Activated CD4-positive, alpha-beta T cell treated with anti-CD3 and anti-CD28 coated beads for 36 hours (primary cell): ENCODE results near the gene CPEB4. TPM values are rescaled to one million over a fixed set of nuclear protein-coding genes. Genes with fewer than 3 reads are reported as not detected.

ENCODE experiments used
- ATAC-seq: fragments of 200-7000 bp; cut with Tn5 transposase; one replicate; pipeline ENCODE4 v1.10.0; 2021; ENCODE audit warnings: mild to moderate bottlenecking, moderate library complexity
- CTCF ChIA-PET: fragments of 350-600 bp; sonication (Branson Sonifier 250); formaldehyde crosslinking; loops from one replicate; lab custom pipeline; 2021; ENCODE audit warnings: antibody characterized with exemption; lab: Charles Lee
- POLR2A ChIA-PET: fragments of 350-600 bp; sonication (Branson Sonifier 250); formaldehyde crosslinking; loops from one replicate; lab custom pipeline; 2021; ENCODE audit warnings: antibody characterized with exemption, inconsistent platforms; lab: Charles Lee
- DNase-seq: peaks from one replicate; pipeline ENCODE4 v3.0.0-alpha.2; 2020
- H3K27ac Mint-ChIP-seq: one replicate; pipeline ENCODE4 v1.8.0; 2021; ENCODE audit warnings: mixed read lengths
- H3K27me3 Mint-ChIP-seq: one replicate; pipeline ENCODE4 v1.8.0; 2021; ENCODE audit warnings: mixed read lengths
- H3K36me3 Mint-ChIP-seq: one replicate; pipeline ENCODE4 v1.8.0; 2021; ENCODE audit warnings: low read depth, mixed read lengths
- H3K4me1 Mint-ChIP-seq: one replicate; pipeline ENCODE4 v1.8.0; 2021; ENCODE audit warnings: mixed read lengths
- H3K4me3 Mint-ChIP-seq: one replicate; pipeline ENCODE4 v1.8.0; 2021; ENCODE audit warnings: mild to moderate bottlenecking, moderate library complexity, mixed read lengths
- H3K9me3 Mint-ChIP-seq: one replicate; pipeline ENCODE4 v1.8.0; 2021; ENCODE audit warnings: low read depth, mixed read lengths
- intact Hi-C, 2 experiments: fragments of 100-400 bp; cut with DNase I in 1 of 2; cut with micrococcal nuclease in 1 of 2; formaldehyde crosslinking; loops; one replicate each; pipeline versions ENCODE4 v1.14.2 to v1.15.1; 2022 to 2024; cut with DNase I, micrococcal nuclease
- total RNA-seq, 2 experiments: library from RNA; stranded (reverse); gene quantifications; one replicate each; pipeline ENCODE4 v1.2.3, GENCODE V29; 2021

CPEB4 gene
- total RNA-seq, 2 experiments from 2014 or later, result 5.6 to 8.3 TPM

DNA sequence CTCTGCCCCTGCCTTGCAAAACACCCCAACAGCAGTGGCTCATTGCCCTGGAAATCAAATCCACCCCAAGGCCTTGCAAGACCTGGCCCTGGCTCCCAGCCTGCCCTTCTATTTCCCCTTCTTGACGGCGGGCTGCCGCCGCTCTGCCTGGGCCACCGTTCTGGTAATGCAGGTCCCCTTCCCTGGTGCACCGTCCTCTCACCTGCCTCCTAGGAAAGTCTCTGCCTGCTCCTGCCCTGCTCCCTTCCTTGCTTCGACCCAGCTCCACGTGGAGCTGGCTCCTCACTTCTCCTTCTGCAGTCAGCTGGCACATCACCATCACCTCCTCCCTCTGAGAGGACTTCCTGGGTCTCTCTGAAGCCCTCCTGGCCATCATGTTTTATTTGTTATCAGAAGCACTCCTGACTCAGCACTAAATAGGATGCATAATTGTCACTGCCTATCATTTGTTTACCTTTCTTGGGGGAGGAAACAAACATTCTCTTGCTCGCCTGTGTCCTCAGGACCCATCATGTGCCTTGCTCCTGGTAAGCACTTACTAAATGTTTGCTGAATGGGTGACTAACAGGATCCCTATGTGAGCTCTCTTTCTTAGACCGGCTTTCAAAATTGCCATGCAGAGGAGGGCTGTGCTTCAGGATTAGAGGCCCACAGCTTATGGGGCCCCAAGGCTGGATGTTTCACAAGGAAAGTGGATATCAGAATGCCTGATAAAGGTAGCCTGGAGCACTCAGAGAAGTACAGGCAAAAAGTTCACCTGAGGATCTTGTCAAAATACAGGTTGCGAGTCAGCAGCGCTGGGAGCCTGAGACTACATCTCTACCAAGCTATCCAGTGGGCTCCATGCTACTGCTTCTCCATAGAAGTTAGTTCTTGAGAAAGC, 81.3 kb downstream of the CPEB4 start:
- Mint-ChIP-seq H3K4me3 (no peak overlapping the region), H3K9me3 (no peaks in the 10 kb centered on the region), H3K36me3 (no peaks in the 10 kb centered on the region), H3K27ac (no peak overlapping the region), H3K4me1 (peaks cover 16% of the 10 kb centered on the region), H3K27me3 (peaks cover 5% of the 10 kb centered on the region)
- POLR2A ChIA-PET, result no interaction called here
- intact Hi-C loops, result loop anchor here (10.0 kb wide), 2 partner anchors 185 to 205 kb away; no protein-coding TSS in a partner anchor
- DNase-seq, result no peak
- ATAC-seq, result no peak
- CTCF ChIA-PET, result no interaction called here

DNA sequence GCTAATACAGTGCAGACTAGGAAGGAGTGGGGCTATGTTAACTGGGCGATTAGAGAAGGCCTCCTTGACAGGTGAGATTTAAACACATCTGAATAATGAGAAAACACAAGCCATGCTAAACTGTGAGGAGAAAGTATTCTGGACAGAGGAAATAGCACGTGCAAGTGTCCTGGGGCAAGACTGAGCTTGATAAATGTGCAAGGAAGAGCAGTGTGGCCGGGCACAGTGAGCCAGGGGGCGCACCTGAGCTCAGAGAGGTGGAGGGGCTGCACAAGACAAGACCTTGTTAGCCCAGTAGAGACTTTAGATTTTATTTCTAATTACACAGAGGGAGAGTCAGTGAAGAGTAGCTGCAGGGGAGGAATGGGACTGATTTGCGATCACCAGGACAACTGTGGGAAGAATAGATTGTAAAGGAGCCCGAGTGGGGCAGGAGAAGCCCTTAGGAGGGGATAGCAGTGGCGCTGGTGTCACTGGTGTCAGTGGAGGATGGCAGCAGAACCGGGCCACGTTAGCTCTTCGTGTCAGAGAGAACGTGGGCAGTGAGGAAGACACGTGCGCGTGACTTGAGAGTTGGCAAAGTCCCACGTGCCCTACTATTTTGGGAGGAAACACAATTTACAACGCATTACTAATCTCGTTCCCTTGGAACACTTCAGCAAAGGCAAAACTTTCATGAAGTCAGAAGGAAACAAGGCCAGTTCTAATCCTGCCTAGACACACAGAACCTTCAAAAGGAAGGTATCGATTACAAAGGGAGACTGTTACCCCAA, 82.9 kb downstream of the CPEB4 start:
- CTCF ChIA-PET, result interaction anchor here (0.6 to 4.8 kb wide), 8 partner anchors 8 to 377 kb away, joined by 3 to 77 read pairs (median 3); partner anchors contain the start of gene BOD1
- intact Hi-C loops, result loop anchor here (10.0 kb wide), 2 partner anchors 186 to 206 kb away; no protein-coding TSS in a partner anchor
- Mint-ChIP-seq H3K27me3 (peaks cover 5% of the 10 kb centered on the region), H3K4me3 (no peak overlapping the region), H3K9me3 (no peaks in the 10 kb centered on the region), H3K4me1 (peaks cover 8% of the 10 kb centered on the region), H3K27ac (no peak overlapping the region), H3K36me3 (no peaks in the 10 kb centered on the region)
- no peak for DNase-seq
- POLR2A ChIA-PET, result no interaction called here
- ATAC-seq, result no peak

DNA sequence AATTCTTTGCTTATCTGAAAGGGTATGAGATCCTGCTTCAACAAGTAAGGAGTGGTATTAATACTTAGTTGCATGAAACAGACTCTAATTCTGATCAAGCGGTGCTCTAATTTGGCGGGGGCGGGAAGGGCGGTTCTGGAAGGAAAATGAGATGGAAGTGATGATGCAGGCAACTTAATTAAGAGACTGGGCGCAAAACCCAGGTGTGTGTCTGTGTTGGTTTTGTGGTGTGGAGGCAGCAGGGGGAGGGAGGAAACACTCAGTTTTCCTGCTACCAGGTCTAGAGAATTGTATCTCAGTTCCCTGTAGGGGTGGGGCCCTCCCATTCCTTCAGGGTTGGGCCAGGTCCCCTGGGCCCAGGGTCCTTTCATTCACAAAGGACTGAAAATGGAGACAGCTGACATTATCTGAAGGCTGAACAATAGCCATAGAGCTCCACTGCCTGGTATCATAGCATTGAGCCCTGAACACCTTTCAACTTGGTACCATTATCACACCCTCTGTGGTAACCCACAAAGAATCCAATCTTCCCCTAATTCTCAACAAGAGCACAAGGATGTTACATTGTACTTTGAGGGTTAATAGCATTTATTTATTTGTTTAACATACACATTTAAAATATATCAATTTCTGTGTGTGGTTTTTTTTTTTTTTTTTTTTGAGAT, 83.7 kb downstream of the CPEB4 start:
- Mint-ChIP-seq H3K4me3 (no peak overlapping the region), H3K9me3 (no peaks in the 10 kb centered on the region), H3K27me3 (peaks cover 5% of the 10 kb centered on the region), H3K36me3 (no peaks in the 10 kb centered on the region), H3K27ac (no peak overlapping the region), H3K4me1 (peaks cover 8% of the 10 kb centered on the region)
- intact Hi-C loops, result loop anchor here (2.0 to 10.0 kb wide), 3 partner anchors 53 to 207 kb away; no protein-coding TSS in a partner anchor
- ChIA-PET CTCF (interaction anchor here (0.6 to 4.8 kb wide), 6 partner anchors 54 to 380 kb away, joined by 3 to 77 read pairs (median 4); partner anchors contain the start of gene BOD1), POLR2A (interaction anchor here (0.5 to 1.1 kb wide), 2 partner anchors 14 to 355 kb away, joined by 4 read pairs; partner anchors contain the start of gene BOD1)
- ATAC-seq (no peak), DNase-seq (no peak)

DNA sequence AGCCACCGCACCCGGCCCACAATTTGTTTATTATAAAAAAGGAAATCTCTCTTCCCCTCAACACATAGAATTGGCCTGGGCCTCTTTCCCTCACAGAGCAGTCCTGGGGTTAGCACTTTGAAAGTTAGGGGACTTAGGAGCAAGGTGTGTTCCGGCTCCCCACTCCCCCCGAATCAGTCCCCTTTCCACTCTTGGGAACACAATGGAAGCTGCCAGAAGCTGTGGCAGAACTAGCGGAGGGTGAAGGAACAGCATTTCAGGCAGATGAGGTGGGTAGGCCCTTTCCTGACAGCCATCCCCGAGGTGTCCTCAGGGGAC, 84.4 kb downstream of the CPEB4 start:
- intact Hi-C loops, result loop anchor here (2.0 to 10.0 kb wide), 3 partner anchors 54 to 208 kb away; no protein-coding TSS in a partner anchor
- H3K4me3 Mint-ChIP-seq, result peak overlapping the region; percentile 70
- peaks cover 8% of the 10 kb centered on the region for H3K4me1 Mint-ChIP-seq
- ChIA-PET POLR2A (interaction anchor here (0.5 to 1.1 kb wide), 2 partner anchors 14 to 356 kb away, joined by 4 read pairs; partner anchors contain the start of gene BOD1), CTCF (interaction anchor here (0.6 to 4.8 kb wide), 16 partner anchors 10 to 390 kb away, joined by 3 to 77 read pairs (median 4); partner anchors contain the start of genes BOD1 and CPEB4)
- peaks cover 5% of the 10 kb centered on the region for H3K27me3 Mint-ChIP-seq
- ATAC-seq (no peak), DNase-seq (no peak)
- no peaks in the 10 kb centered on the region for H3K36me3 Mint-ChIP-seq
- no peaks in the 10 kb centered on the region for H3K9me3 Mint-ChIP-seq
- H3K27ac Mint-ChIP-seq, result no peak overlapping the region

DNA sequence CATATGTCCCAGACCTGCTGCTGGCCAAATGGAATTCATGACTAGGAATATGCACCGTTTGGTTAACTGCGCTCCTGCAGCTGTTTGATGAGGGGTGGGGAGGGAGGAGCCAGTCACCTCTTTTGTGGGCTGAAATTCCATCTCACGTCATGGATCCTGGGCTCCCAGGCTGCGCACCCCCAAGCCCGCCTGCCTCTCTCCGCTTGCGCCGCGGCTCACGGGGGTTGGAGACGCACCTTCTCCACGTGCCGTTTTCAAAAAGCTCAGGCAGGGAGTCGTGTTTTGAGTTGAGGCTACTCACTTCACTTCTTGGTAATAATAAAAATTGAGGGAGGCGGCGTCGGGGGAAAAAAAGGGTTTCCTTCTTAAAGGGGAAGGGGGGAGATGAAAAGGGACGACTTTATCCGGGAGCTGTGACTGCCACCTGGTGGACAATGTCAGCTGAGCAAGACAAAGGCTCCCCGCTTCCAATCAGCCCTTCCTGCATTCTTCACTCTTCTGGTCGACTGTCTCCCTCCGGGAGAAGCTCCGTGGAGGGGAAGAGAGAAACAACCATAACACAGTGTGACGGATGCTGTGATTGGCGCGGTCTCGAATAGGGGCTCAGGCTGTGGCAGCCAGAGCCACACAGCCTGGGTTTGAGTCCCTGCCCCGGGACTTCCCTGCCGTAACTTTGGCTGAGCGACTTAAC, 84.9 kb downstream of the CPEB4 start:
- intact Hi-C loops, result loop anchor here (1.0 to 10.0 kb wide), 6 partner anchors 54 to 679 kb away; no protein-coding TSS in a partner anchor
- H3K27me3 Mint-ChIP-seq, result peaks cover 5% of the 10 kb centered on the region
- peak overlapping the region; percentile 29 for H3K27ac Mint-ChIP-seq
- H3K4me3 Mint-ChIP-seq, result peak overlapping the region; percentile 70
- DNase-seq, result peak; percentile 87
- H3K36me3 Mint-ChIP-seq, result no peaks in the 10 kb centered on the region
- POLR2A ChIA-PET, result interaction anchor here (1.1 kb wide), 1 partner anchor 357 kb away, joined by 4 read pairs; the partner anchor contains the start of gene BOD1
- CTCF ChIA-PET, result interaction anchor here (0.6 to 4.8 kb wide), 20 partner anchors 10 to 390 kb away, joined by 3 to 77 read pairs (median 4); partner anchors contain the start of genes BOD1 and CPEB4
- peaks cover 8% of the 10 kb centered on the region for H3K4me1 Mint-ChIP-seq
- no peaks in the 10 kb centered on the region for H3K9me3 Mint-ChIP-seq
- ATAC-seq, result peak; percentile 84

DNA sequence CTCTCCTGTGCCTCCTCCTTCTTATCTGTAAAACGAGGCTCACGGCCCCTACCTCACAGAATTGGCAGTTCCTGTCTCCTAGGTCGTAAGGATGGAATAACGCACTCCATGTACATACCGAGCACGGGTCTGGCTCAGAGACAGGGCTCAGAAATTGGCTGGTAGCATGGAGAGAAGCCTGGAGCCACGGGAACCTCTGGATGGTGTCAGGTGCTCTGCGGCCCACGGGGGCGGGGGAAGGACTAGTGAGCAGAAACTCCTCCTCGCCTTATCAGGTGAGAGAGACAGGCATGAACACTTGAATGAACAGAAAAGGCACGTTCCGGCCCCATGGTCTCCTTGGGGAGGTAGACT, 85.4 kb downstream of the CPEB4 start:
- POLR2A ChIA-PET, result no interaction called here
- intact Hi-C loops, result loop anchor here (1.0 to 10.0 kb wide), 6 partner anchors 55 to 679 kb away; no protein-coding TSS in a partner anchor
- Mint-ChIP-seq H3K27me3 (peaks cover 7% of the 10 kb centered on the region), H3K9me3 (no peaks in the 10 kb centered on the region), H3K27ac (no peak overlapping the region), H3K36me3 (no peaks in the 10 kb centered on the region), H3K4me1 (peaks cover 8% of the 10 kb centered on the region), H3K4me3 (peak overlapping the region; percentile 70)
- CTCF ChIA-PET, result interaction anchor here (0.7 to 4.8 kb wide), 17 partner anchors 11 to 391 kb away, joined by 3 to 77 read pairs (median 4); partner anchors contain the start of gene BOD1
- ATAC-seq (peak; percentile 53), DNase-seq (peak; percentile 39)

DNA sequence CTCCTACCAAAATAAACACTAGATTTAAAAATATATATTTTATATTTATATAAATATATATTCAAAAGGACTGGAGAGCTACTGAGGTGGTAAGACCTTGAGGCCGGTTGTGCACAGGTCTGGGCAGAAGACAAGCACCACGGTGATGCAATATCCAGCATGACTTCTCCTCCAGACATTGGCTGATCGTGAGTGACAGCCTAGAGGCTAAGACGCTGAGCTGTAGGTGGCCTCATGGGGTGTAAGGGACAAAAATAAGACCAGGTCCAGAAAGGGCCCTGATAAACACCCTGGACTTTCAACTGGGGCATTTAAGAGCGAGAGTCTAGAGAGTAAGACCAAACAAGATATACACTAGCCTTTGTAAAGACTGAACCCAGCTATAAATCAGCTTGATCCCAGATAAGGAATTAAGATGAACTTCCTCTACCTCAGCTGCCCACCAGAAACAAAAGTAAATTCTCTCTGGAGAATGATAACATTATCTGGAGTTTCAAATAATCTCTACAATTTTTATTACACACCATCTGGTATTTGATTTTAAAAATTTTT, 86.6 kb downstream of the CPEB4 start:
- ATAC-seq (no peak), DNase-seq (no peak)
- intact Hi-C loops, result loop anchor here (10.0 kb wide), 2 partner anchors 190 to 210 kb away; no protein-coding TSS in a partner anchor
- Mint-ChIP-seq H3K4me3 (no peak overlapping the region), H3K9me3 (no peaks in the 10 kb centered on the region), H3K27ac (no peak overlapping the region), H3K27me3 (peaks cover 13% of the 10 kb centered on the region), H3K36me3 (no peaks in the 10 kb centered on the region), H3K4me1 (peaks cover 8% of the 10 kb centered on the region)
- ChIA-PET POLR2A (no interaction called here), CTCF (interaction anchor here (0.7 to 4.8 kb wide), 6 partner anchors 9 to 392 kb away, joined by 3 to 77 read pairs (median 5); partner anchors contain the start of gene BOD1)

DNA sequence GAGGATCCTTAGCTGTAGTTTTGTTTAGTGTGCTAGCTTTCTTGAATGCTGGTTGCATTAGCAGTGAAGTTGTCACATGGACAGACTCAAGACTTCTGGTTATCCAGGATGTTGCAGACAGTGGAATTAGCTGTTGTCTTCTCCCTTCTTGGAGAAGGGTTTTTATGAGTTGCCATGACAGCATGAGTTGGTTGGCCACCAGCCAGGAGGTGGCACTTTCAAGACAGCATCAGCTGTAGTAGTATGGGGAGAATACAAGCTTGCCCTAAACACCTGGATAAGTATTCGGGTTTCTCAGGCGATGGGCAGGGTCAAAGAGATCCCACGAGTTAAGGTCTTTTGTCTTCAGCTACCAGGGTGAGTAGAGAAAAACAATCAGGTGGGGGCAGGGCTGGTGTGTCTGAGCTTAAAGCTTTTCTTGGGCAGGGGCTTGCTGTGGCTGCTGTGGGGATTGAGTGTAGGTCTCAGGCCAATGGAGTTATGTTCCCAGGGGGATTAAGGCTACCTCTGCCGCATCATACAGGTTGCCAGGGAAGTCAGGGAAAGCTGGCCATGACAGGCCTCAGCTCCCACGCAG, 93.1 kb downstream of the CPEB4 start:
- no peak overlapping the region for H3K27ac Mint-ChIP-seq
- H3K27me3 Mint-ChIP-seq, result peaks cover 27% of the 10 kb centered on the region
- POLR2A ChIA-PET, result no interaction called here
- no peaks in the 10 kb centered on the region for H3K4me1 Mint-ChIP-seq
- no peaks in the 10 kb centered on the region for H3K9me3 Mint-ChIP-seq
- DNase-seq (no peak), ATAC-seq (no peak)
- no peaks in the 10 kb centered on the region for H3K36me3 Mint-ChIP-seq
- CTCF ChIA-PET, result no interaction called here
- no peak overlapping the region for H3K4me3 Mint-ChIP-seq
- intact Hi-C loops, result no loop called here

DNA sequence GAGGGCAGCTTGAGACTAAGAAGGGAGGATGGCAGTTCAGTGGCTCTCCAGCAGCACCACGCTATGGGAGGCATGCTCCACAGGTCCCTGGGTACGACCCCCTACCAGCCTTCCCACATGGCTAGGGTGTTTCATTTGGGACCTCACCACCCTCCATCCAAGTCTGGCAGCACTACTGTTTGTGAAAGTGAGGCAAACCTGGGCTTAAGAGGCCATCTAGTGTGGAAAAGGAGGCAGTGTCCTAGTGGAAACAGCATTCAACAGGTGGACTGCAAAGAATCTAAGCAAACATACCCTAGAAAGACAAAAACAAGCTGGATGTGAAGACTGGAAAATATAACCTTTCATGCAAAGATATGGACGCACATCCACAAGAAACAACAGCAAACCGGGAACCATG, 96.1 kb downstream of the CPEB4 start:
- Mint-ChIP-seq H3K27ac (no peak overlapping the region), H3K36me3 (no peaks in the 10 kb centered on the region), H3K4me3 (no peak overlapping the region), H3K4me1 (no peaks in the 10 kb centered on the region), H3K9me3 (no peaks in the 10 kb centered on the region), H3K27me3 (peaks cover 22% of the 10 kb centered on the region)
- ATAC-seq (no peak), DNase-seq (no peak)
- CTCF ChIA-PET, result interaction anchor here (1.3 kb wide), 1 partner anchor 10 kb away, joined by 3 read pairs; no protein-coding TSS in a partner anchor
- POLR2A ChIA-PET, result no interaction called here
- intact Hi-C loops, result no loop called here
